Right lobe of liver (tissue), 4 donors: ENCODE results near the gene MEIS2.

ENCODE experiments used
- POLR2A ChIP-seq: fragments of 450-650 bp; IDR thresholded peaks from one replicate; pipeline ENCODE4 v1.6.1; 2017; ENCODE audit warnings: antibody characterized with exemption, mild to moderate bottlenecking
- TF ChIP-seq, protein P1 (sequence below), 4 donors: fragments of 200-600 bp in 3 of 4; fragments of 450-650 bp in 1 of 4; IDR thresholded peaks; one replicate each; pipeline versions ENCODE4 v1.5.1 to v1.8.0; 2016 to 2022; ENCODE audit warnings: antibody characterized with exemption in 4 of 4, mild to moderate bottlenecking in 2 of 4
- donor health status: DM: no; HTN: no; CAD: no.
- donor health status: DM: no; HTN: no; CAD: no.
- donor health status: DM: no; HTN: yes; CAD: no.

DNA sequence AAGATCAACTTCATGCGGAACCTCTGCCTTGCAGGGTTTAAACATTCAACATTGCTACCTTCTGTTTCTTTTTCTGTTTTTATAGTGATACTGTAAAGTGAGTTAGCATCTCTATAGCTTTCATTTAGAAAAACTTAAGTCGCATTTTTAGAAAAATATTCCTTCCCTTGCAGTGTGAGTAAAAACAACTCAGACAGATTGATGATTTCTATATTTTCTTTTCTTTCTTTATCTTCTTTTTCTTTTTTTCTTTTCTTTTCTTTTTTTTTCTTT lies 2.8 kb upstream of the MEIS2 start:
- TF ChIP-seq, protein P1, sequence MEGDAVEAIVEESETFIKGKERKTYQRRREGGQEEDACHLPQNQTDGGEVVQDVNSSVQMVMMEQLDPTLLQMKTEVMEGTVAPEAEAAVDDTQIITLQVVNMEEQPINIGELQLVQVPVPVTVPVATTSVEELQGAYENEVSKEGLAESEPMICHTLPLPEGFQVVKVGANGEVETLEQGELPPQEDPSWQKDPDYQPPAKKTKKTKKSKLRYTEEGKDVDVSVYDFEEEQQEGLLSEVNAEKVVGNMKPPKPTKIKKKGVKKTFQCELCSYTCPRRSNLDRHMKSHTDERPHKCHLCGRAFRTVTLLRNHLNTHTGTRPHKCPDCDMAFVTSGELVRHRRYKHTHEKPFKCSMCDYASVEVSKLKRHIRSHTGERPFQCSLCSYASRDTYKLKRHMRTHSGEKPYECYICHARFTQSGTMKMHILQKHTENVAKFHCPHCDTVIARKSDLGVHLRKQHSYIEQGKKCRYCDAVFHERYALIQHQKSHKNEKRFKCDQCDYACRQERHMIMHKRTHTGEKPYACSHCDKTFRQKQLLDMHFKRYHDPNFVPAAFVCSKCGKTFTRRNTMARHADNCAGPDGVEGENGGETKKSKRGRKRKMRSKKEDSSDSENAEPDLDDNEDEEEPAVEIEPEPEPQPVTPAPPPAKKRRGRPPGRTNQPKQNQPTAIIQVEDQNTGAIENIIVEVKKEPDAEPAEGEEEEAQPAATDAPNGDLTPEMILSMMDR (IDR thresholded peaks at IDR 0.05), result no peak
- TF ChIP-seq POLR2A, result no peak
